Adrenal gland (tissue), 12 donors: ENCODE data around the gene VPS13D. TPM values are rescaled to one million over a fixed set of nuclear protein-coding genes. Genes with fewer than 3 reads are reported as not detected.
"Not testable (repeated sequence)": the region's sequence is repeated elsewhere in the genome, so short reads cannot be mapped to it uniquely, and the experiment has no call there.

Source experiments
- DNase-seq, 7 donors: peaks; one replicate each; pipeline ENCODE4 v3.0.0-alpha.2; 2019 to 2020
- H3K27ac ChIP-seq, 5 donors: fragments of 200-600 bp; sonication (generic) in 4 of 5; 1 replicate in 3 of 5; 2 replicates in 2 of 5; pipeline versions ENCODE4 v1.5.1 to v1.8.0; 2016 to 2020; ENCODE audit warnings: mild to moderate bottlenecking in 1 of 5
- H3K27me3 ChIP-seq: fragments of 200-600 bp; 2 replicates; pipeline ENCODE4 v1.8.0; 2021
- H3K36me3 ChIP-seq, 2 donors: fragments of 200-600 bp; replicated peaks in 1 of 2; 1 replicate in 1 of 2; 2 replicates in 1 of 2; pipeline versions ENCODE4 v1.5.1 to v1.8.0; 2018 to 2022
- H3K4me1 ChIP-seq, 2 donors: fragments of 200-600 bp; replicated peaks in 1 of 2; 1 replicate in 1 of 2; 2 replicates in 1 of 2; pipeline versions ENCODE4 v1.5.1 to v1.8.0; 2018 to 2021
- H3K4me3 ChIP-seq, 4 donors: fragments of 200-600 bp; sonication (generic) in 3 of 4; one replicate each; pipeline ENCODE4 v1.5.1; 2016 to 2018
- H3K9me3 ChIP-seq, 3 donors: fragments of 200-600 bp; sonication (generic) in 1 of 3; replicated peaks in 1 of 3; 1 replicate in 2 of 3; 2 replicates in 1 of 3; pipeline versions ENCODE4 v1.5.1 to v1.8.0; 2016 to 2021
- POLR2A ChIP-seq, 2 donors: fragments of 450-650 bp; IDR thresholded peaks; one replicate each; pipeline ENCODE4 v1.6.1; 2017; ENCODE audit warnings: antibody characterized with exemption in 2 of 2, mild to moderate bottlenecking in 2 of 2, moderate library complexity in 1 of 2
- WGBS, 4 donors: extraction: QIAGEN DNeasy Blood & Tissue Kit in 2 of 4; methylation state at CpG; one replicate each; pipeline versions ENCODE4 v1.1.5 to v1.1.7; 2013 to 2017; 5-methylcytosine and 5-hydroxymethylcytosine counted together
- intact Hi-C, 2 donors: fragments of 100-400 bp; cut with DNase I; formaldehyde crosslinking; loops; one replicate each; pipeline versions ENCODE4 v1.14.1 to v1.15.0; 2022 to 2023
- polyA plus RNA-seq, 3 donors: library from polyadenylated mRNA; stranded (reverse); fragments of 200-250 nt in 2 of 3; fragments of 350-450 nt in 1 of 3; fragmentation: Illumina TruSeq in 1 of 3; extraction: RNeasy Lipid Tissue Mini Kit (QIAGEN cat#74804) in 1 of 3; gene quantifications; one replicate each; pipeline ENCODE4 v1.2.3, GENCODE V29; 2013 to 2014
- total RNA-seq, 9 donors: library from RNA; depleted of rRNA in 4 of 9; stranded (reverse); fragments of >200 nt in 4 of 9; fragments of 120-200 nt in 1 of 9; fragmentation: NEBNext Ultra II Directional in 1 of 9; extraction: Animal tissue kit (Norgen Biotek cat#: 25700) in 1 of 9; gene quantifications; one replicate each; pipeline versions ENCODE4 v1.1.0 to v1.2.4, GENCODE V29; 2013 to 2023
- TF ChIP-seq, protein P1 (sequence below), 6 experiments: fragments of 450-650 bp in 4 of 6; fragments of 200-600 bp in 2 of 6; sonication (generic) in 1 of 6; IDR thresholded peaks; 1 replicate in 5 of 6; 2 replicates in 1 of 6; pipeline versions ENCODE4 v1.5.1 to v1.8.0; 2016 to 2021; ENCODE audit warnings: antibody characterized with exemption in 6 of 6, mild to moderate bottlenecking in 2 of 6, moderate library complexity in 1 of 6
- donor health status: healthy with polysubstance abuse.
- donor health status: Bipolar disorder and iron deficiency.
- donor health status: DM: yes; HTN: yes; CAD: no.
- donor health status: DM: no; HTN: no; CAD: no.
- donor health status: DM: no; HTN: no; CAD: no.
- donor health status: DM: yes; HTN: yes; CAD: no.

VPS13D gene
- total and polyA plus RNA-seq, 12 donors: 17.0 to 62.3 (median 39.9) TPM

DNA sequence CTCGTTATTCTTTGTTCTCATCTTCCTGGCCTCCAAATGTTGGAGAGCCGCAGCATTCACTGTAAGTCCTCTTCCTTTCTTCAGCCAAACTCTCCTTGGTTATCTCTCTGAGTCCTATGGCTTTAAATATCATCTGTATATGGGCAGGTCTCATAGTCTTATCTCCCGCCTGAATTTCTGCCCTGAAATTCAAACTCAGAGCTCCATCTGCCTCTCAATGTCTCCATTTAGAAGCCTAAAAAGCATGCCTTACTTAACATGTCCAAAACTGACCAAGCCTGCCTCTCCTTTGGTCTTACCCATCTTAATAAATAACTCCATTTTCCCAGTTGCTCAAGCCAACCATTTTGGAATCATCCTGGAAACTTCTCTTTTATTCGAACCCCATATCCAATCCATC is 307.5 kb downstream of the VPS13D start:
- no peak for TF ChIP-seq POLR2A (IDR thresholded peaks at IDR 0.05)
- TF ChIP-seq, protein P1, sequence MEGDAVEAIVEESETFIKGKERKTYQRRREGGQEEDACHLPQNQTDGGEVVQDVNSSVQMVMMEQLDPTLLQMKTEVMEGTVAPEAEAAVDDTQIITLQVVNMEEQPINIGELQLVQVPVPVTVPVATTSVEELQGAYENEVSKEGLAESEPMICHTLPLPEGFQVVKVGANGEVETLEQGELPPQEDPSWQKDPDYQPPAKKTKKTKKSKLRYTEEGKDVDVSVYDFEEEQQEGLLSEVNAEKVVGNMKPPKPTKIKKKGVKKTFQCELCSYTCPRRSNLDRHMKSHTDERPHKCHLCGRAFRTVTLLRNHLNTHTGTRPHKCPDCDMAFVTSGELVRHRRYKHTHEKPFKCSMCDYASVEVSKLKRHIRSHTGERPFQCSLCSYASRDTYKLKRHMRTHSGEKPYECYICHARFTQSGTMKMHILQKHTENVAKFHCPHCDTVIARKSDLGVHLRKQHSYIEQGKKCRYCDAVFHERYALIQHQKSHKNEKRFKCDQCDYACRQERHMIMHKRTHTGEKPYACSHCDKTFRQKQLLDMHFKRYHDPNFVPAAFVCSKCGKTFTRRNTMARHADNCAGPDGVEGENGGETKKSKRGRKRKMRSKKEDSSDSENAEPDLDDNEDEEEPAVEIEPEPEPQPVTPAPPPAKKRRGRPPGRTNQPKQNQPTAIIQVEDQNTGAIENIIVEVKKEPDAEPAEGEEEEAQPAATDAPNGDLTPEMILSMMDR (IDR thresholded peaks at IDR 0.05): no peak
- intact Hi-C loops: no loop called here
- H3K9me3 ChIP-seq: peaks cover 0 to 9% (median 0%) of the 10 kb centered on the region in 3 donors
- DNase-seq: peak in 1 of 7 donors; percentile 1
- no peak overlapping the region for H3K4me3 ChIP-seq
- H3K36me3 ChIP-seq: no peaks in the 10 kb centered on the region
- peaks cover 8% of the 10 kb centered on the region for H3K27me3 ChIP-seq
- no peak overlapping the region for H3K27ac ChIP-seq
- peaks cover 0 to 13% of the 10 kb centered on the region in 2 donors for H3K4me1 ChIP-seq
- 85 to 88% (median 87%) methylated on average over 4 of the region's 4 CpGs for WGBS, 4 donors

DNA sequence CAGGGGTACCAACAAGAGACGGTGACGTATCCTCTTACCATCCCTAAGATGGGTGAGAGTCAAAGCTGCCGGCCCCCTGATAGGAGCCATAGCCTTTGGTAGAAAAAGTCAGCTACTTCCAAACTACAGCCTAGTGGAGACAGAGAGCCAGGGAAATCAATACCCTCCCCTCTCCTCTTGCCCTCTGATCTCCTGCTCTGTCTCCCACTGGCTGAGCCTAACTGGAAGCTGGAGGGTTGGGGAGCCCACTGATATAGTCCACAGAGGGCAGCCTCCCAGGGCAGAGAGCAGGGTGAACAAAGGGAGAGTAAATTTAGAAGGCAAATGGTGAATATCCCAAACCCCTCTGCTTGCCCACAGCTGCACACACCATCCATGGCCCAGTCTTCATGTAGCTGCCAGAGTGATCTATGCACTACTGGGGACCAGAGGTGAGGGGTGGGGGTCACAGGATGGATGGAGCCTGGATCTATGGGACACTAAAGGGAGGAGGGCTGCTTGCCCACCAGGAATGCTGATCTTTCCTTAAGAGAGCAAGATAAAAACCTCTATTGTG is 308.2 kb downstream of the VPS13D start:
- Histone ChIP-seq H3K4me1 (peaks cover 0 to 13% of the 10 kb centered on the region in 2 donors), H3K9me3 (peaks cover 0 to 9% (median 0%) of the 10 kb centered on the region in 3 donors), H3K27me3 (peaks cover 8% of the 10 kb centered on the region), H3K36me3 (no peaks in the 10 kb centered on the region), H3K27ac (no peak overlapping the region), H3K4me3 (no peak overlapping the region)
- whole genome bisulfite sequencing, 4 donors: 80 to 89% (median 86%) methylated on average over 3 of the region's 3 CpGs
- DNase-seq: no peak
- intact Hi-C loops: no loop called here
- TF ChIP-seq, protein P1 (IDR thresholded peaks at IDR 0.05): no peak
- no peak for TF ChIP-seq POLR2A (IDR thresholded peaks at IDR 0.05)

- H3K27ac ChIP-seq, H3K9me3 ChIP-seq, H3K4me3 ChIP-seq, DNase-seq, H3K36me3 ChIP-seq, intact Hi-C loops, H3K27me3 ChIP-seq: not testable (repeated sequence)
- 70 to 90% (median 82%) methylated on average over 3 of the region's 3 CpGs for WGBS, 4 donors
- H3K4me1 ChIP-seq: peaks cover 0 to 13% of the 10 kb centered on the region in 2 donors
Measured at GRCh38 chr1:12538536-12538935, 308.7 kb downstream of the VPS13D start.

GRCh38 chr1:12539320-12539704 is 309.5 kb downstream of the VPS13D start:
- intact Hi-C loops: no loop called here

More at GRCh38 chr1:12539320-12539704, 309.5 kb downstream of the VPS13D start:
- Histone ChIP-seq H3K27me3 (peaks cover 8% of the 10 kb centered on the region), H3K27ac (peak overlapping the region in 2 of 5 donors; percentile 30 to 54), H3K36me3 (no peaks in the 10 kb centered on the region), H3K4me1 (peaks cover 0 to 13% of the 10 kb centered on the region in 2 donors), H3K9me3 (peaks cover 0 to 9% (median 0%) of the 10 kb centered on the region in 3 donors), H3K4me3 (no peak overlapping the region)
- TF ChIP-seq, protein P1 (IDR thresholded peaks at IDR 0.05): no peak
- TF ChIP-seq POLR2A (IDR thresholded peaks at IDR 0.05): no peak
- DNase-seq: no peak
- 98 to 100% (median 100%) methylated on average over 1 to 2 of the region's 2 CpGs; no CpG with 5 or more reads in 1 of the 4 donors for WGBS, 4 donors
